SIG-M5 (cell line): Measurements from ENCODE around the gene BTG2.

Experiments used
- DNase-seq: peaks from one replicate; lab custom pipeline; 2025; lab: John Stamatoyannopoulos, UW

BTG2 gene

GRCh38 chr1:203342192-203342940 lies 37.0 kb downstream of the BTG2 start:
- no peak for DNase-seq

- no peak for DNase-seq
Observed at GRCh38 chr1:203343956-203344754, 38.8 kb downstream of the BTG2 start.

- DNase-seq = no peak
Observed at GRCh38 chr1:203346060-203346768, 40.9 kb downstream of the BTG2 start.

- no peak for DNase-seq
Observed at GRCh38 chr1:203346769-203347102, 41.4 kb downstream of the BTG2 start.

- no peak for DNase-seq
Observed at GRCh38 chr1:203349166-203349565, 43.8 kb downstream of the BTG2 start.

- no peak for DNase-seq
Observed at GRCh38 chr1:203349773-203350524, 44.6 kb downstream of the BTG2 start.

GRCh38 chr1:203351037-203351625 lies 45.8 kb downstream of the BTG2 start, which contains the start of gene FMOD:
FMOD (minus strand) TSS chr1:203351122; CDS start chr1:203348270, 2,852 bp downstream.
- DNase-seq = no peak

GRCh38 chr1:203353486-203353885 lies 48.2 kb downstream of the BTG2 start:
- no peak for DNase-seq

GRCh38 chr1:203354246-203354645 lies 48.9 kb downstream of the BTG2 start:
- DNase-seq = no peak

GRCh38 chr1:203359010-203359571 lies 53.8 kb downstream of the BTG2 start:
- DNase-seq = no peak
